HEK293 (cell line): ENCODE measurements around the gene LRRC8B.

ENCODE experiments used
- CTCF ChIA-PET: fragments of 350-600 bp; formaldehyde crosslinking; extraction: SDS; loops from one replicate; lab custom pipeline; 2021; ENCODE audit warnings: antibody characterized with exemption; lab: Yijun Ruan, JAX
- POLR2A ChIA-PET: fragments of 300-600 bp; formaldehyde crosslinking; extraction: SDS; loops from one replicate; lab custom pipeline; 2020; ENCODE audit warnings: antibody characterized with exemption, inconsistent platforms; lab: Yijun Ruan, JAX
- H3K27ac ChIP-seq: fragments of 200-500 bp; sonication (Bioruptor generic); 2 replicates; pipeline ENCODE4 v1.5.1; 2014; ENCODE audit warnings: low read depth, low read length, control low read depth, inconsistent platforms; ENCODE audit errors: extremely low read depth
- H3K36me3 ChIP-seq, 2 experiments: fragments of 200-500 bp in 1 of 2; sonication (Bioruptor generic) in 1 of 2; 1 replicate in 1 of 2; 2 replicates in 1 of 2; pipeline ENCODE4 v1.5.1; 2014 to 2017; ENCODE audit warnings: inconsistent platforms in 2 of 2, low read length in 2 of 2; ENCODE audit not compliant: control insufficient read depth in 2 of 2, insufficient read depth in 1 of 2
- H3K4me1 ChIP-seq: fragments of 200-500 bp; sonication (Bioruptor generic); 2 replicates; pipeline ENCODE4 v1.5.1; 2014; ENCODE audit warnings: mild to moderate bottlenecking, low read length, inconsistent platforms; ENCODE audit not compliant: control insufficient read depth, insufficient read depth
- H3K4me3 ChIP-seq: 2 replicates; pipeline ENCODE4 v1.5.1; 2011; ENCODE audit warnings: low read depth, mild to moderate bottlenecking, control low read depth, low read length, moderate library complexity
- H3K9me3 ChIP-seq: fragments of 200-500 bp; sonication (Bioruptor generic); 2 replicates; pipeline ENCODE4 v1.5.1; 2014; ENCODE audit warnings: low read depth, low read length, inconsistent platforms; ENCODE audit not compliant: control insufficient read depth, insufficient read depth
- FEZF1 ChIP-seq: fragments of 450-650 bp; formaldehyde crosslinking; IDR thresholded peaks from 2 replicates; pipeline ENCODE4 v1.5.1; 2016; ENCODE audit warnings: missing biosample characterization, missing genetic modification characterization
- MZF1 ChIP-seq: fragments of 450-650 bp; formaldehyde crosslinking; IDR thresholded peaks from 2 replicates; pipeline ENCODE4 v1.5.1; 2017; ENCODE audit warnings: missing biosample characterization, missing genetic modification characterization, borderline replicate concordance
- SETDB1 ChIP-seq: IDR thresholded peaks from one replicate; pipeline ENCODE4 v1.6.1; 2017; ENCODE audit warnings: mild to moderate bottlenecking, low read length, moderate library complexity, mixed read lengths; ENCODE audit not compliant: insufficient read length
- ZNF280C ChIP-seq: fragments of 450-650 bp; formaldehyde crosslinking; IDR thresholded peaks from 2 replicates; pipeline ENCODE4 v1.5.1; 2016; ENCODE audit warnings: missing biosample characterization, missing genetic modification characterization
- ZNF391 ChIP-seq: fragments of 450-650 bp; formaldehyde crosslinking; IDR thresholded peaks from 2 replicates; pipeline ENCODE4 v1.5.1; 2016; ENCODE audit warnings: low read depth, missing biosample characterization, missing genetic modification characterization, borderline replicate concordance
- ZNF423 ChIP-seq: fragments of 450-650 bp; formaldehyde crosslinking; IDR thresholded peaks from 2 replicates; pipeline ENCODE4 v1.5.1; 2016; ENCODE audit warnings: missing biosample characterization, missing genetic modification characterization
- ZNF670 ChIP-seq: fragments of 450-650 bp; formaldehyde crosslinking; IDR thresholded peaks from 2 replicates; pipeline ENCODE4 v1.5.1; 2016; ENCODE audit warnings: missing biosample characterization, missing genetic modification characterization, low read depth
- ZSCAN30 ChIP-seq: fragments of 450-650 bp; IDR thresholded peaks from 2 replicates; pipeline ENCODE4 v1.5.1; 2018; ENCODE audit warnings: missing biosample characterization, mild to moderate bottlenecking, missing genetic modification characterization, moderate library complexity

The LRRC8B gene

GRCh38 chr1:89644119-89644814 lies 119.6 kb downstream of the LRRC8B start:
- no peaks in the 10 kb centered on the region for H3K36me3 ChIP-seq
- H3K4me3 ChIP-seq = no peak overlapping the region
- CTCF ChIA-PET = interaction anchor here (0.6 to 1.4 kb wide), 2 partner anchors 16 to 1970 kb away, joined by 3 to 4 read pairs; no protein-coding TSS in a partner anchor
- TF ChIP-seq ZSCAN30 (tag by site-specific recombination) (no peak), ZNF670 (no peak), MZF1 (tag by site-specific recombination) (no peak), FEZF1 (tag by site-specific recombination) (no peak), ZNF423 (tag by site-specific recombination) (no peak), ZNF280C (tag by site-specific recombination) (no peak), ZNF391 (tag by site-specific recombination) (no peak)
- H3K27ac ChIP-seq = no peak overlapping the region
- POLR2A ChIA-PET = no interaction called here
- H3K4me1 ChIP-seq = 0 out of 2 replicates have a peak, but pooled peaks cover 4% of the 10 kb centered on the region
- H3K9me3 ChIP-seq = no peaks in the 10 kb centered on the region

- Histone ChIP-seq H3K4me1 (0 out of 2 replicates have a peak, but pooled peaks cover 4% of the 10 kb centered on the region), H3K36me3 (no peaks in the 10 kb centered on the region), H3K4me3 (no peak overlapping the region), H3K9me3 (no peaks in the 10 kb centered on the region), H3K27ac (no peak overlapping the region)
- TF ChIP-seq SETDB1 (peak; percentile 67), ZNF280C (tag by site-specific recombination) (no peak)
- POLR2A ChIA-PET = no interaction called here
- CTCF ChIA-PET = interaction anchor here (0.5 to 1.3 kb wide), 2 partner anchors 10 to 116 kb away, joined by 4 read pairs; no protein-coding TSS in a partner anchor
These were observed 121.6 kb downstream of the LRRC8B start for GRCh38 chr1:89646259-89646658.
